ENCODE measurements around the gene CPED1.
"Not testable (repeated sequence)": the region's sequence is repeated elsewhere in the genome, so short reads cannot be mapped to it uniquely, and the experiment has no call there.

The CPED1 gene

GRCh38 chr7:121041516-121042148 is 53.1 kb downstream of the CPED1 start:
- DNase-seq: no peak

- DNase-seq: no peak
Observed at GRCh38 chr7:121042195-121042594, 53.7 kb downstream of the CPED1 start.

- no peak for DNase-seq
Observed at GRCh38 chr7:121042899-121043298, 54.4 kb downstream of the CPED1 start.

- DNase-seq: no peak
Observed at GRCh38 chr7:121043314-121044234, 55.1 kb downstream of the CPED1 start.

- DNase-seq: no peak
Observed at GRCh38 chr7:121045090-121045489, 56.6 kb downstream of the CPED1 start.

GRCh38 chr7:121046009-121046408 is 57.5 kb downstream of the CPED1 start:
- DNase-seq: no peak

- DNase-seq: no peak
Observed at GRCh38 chr7:121046893-121047468, 58.5 kb downstream of the CPED1 start.

GRCh38 chr7:121048195-121048594 is 59.7 kb downstream of the CPED1 start:
- DNase-seq: no peak

- no peak for DNase-seq
Observed at GRCh38 chr7:121049028-121049791, 60.7 kb downstream of the CPED1 start.

GRCh38 chr7:121049897-121050296 is 61.4 kb downstream of the CPED1 start:
- DNase-seq: no peak

GRCh38 chr7:121053219-121053618 is 64.7 kb downstream of the CPED1 start:
- DNase-seq: no peak

GRCh38 chr7:121054925-121055324 is 66.4 kb downstream of the CPED1 start:
- no peak for DNase-seq

GRCh38 chr7:121057878-121058277 is 69.4 kb downstream of the CPED1 start:
- DNase-seq: no peak

GRCh38 chr7:121058975-121059374 is 70.5 kb downstream of the CPED1 start:
- DNase-seq: no peak

GRCh38 chr7:121059979-121060509 is 71.5 kb downstream of the CPED1 start:
- DNase-seq: not testable (repeated sequence)

GRCh38 chr7:121061677-121062582 is 73.4 kb downstream of the CPED1 start:
- no peak for DNase-seq

- DNase-seq: no peak
Observed at GRCh38 chr7:121062671-121063279, 74.3 kb downstream of the CPED1 start.

- DNase-seq: not testable (repeated sequence)
Observed at GRCh38 chr7:121067717-121068116, 79.2 kb downstream of the CPED1 start.

- no peak for DNase-seq
Observed at GRCh38 chr7:121069346-121070100, 81.0 kb downstream of the CPED1 start.

GRCh38 chr7:121071132-121071531 is 82.6 kb downstream of the CPED1 start:
- no peak for DNase-seq
